HS-27A (cell line): Measurements from ENCODE around the gene FGD4.
"Not testable (repeated sequence)": the region's sequence is repeated elsewhere in the genome, so short reads cannot be mapped to it uniquely, and the experiment has no call there.

ENCODE experiments used
- DNase-seq: peaks from one replicate; pipeline ENCODE4 v3.0.0-alpha.2; 2012; ENCODE audit warnings: low read depth, missing footprints

The FGD4 gene

DNA sequence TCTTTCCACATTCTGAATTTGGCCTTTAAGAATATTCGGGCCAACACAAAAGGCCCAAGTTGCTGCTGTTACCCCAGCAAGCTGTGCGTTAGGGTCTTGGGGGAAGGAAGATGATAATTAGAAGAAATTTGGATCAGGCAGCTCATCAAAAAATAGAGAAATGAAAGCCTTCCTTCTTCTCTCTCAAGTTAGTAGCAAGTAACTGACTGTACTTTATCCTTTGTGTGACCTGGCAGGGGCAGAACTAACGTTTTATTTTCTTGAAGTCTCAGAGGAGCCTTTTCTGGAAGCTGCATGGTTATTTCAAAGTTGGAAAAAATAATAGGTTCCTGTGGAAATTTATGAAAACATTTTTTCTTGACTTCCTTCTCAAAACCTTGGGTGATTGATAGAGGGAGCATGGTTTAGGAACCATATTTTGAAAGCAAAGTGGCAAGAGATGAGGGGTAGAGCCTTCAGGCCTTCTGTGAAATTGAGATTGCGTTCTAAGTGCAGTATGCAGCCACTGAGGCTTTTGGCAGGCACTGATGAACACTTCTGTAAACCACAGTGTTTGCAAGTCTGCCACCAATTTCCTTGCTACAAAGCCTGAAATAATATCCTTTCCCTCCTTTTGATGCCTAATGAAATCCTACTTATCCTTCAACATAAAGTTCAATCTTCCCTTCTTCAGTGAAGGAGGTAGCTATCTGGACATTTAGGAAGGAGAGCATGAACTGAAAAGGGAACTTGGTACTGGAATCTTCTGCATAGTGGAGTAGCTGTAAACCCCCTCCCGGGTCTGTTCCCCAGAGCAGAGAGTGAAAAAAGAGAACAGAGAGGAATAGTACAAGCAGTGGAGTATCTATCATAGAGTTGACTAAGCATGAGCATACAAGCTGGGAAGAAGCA, 123.2 kb downstream of the FGD4 start:
- no peak for DNase-seq

GRCh38 chr12:32525802-32526201, 126.4 kb downstream of the FGD4 start:
- DNase-seq = not testable (repeated sequence)

- DNase-seq = not testable (repeated sequence)
Measured at GRCh38 chr12:32526343-32526742, 127.0 kb downstream of the FGD4 start.

DNA sequence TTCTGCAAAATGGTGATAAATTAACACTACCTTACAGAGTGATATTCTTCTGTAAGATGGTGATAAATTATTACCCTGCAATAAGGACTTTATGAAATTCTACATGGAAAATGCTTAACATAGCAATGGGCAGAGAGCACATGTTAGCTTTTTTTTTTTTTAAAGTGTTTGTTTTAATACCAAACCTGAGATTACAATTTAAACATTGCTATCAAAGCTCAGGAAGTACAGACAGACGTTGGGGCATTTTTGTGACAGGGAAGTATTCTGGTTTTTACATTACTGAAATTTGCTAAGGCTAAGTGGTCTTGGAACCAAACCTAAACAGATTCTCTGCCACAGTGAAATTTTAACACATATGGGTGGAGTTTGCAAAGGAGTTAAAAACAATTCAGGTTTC, 133.1 kb downstream of the FGD4 start:
- DNase-seq = no peak

GRCh38 chr12:32532951-32533350, 133.6 kb downstream of the FGD4 start:
- DNase-seq = peak; percentile 19

DNA sequence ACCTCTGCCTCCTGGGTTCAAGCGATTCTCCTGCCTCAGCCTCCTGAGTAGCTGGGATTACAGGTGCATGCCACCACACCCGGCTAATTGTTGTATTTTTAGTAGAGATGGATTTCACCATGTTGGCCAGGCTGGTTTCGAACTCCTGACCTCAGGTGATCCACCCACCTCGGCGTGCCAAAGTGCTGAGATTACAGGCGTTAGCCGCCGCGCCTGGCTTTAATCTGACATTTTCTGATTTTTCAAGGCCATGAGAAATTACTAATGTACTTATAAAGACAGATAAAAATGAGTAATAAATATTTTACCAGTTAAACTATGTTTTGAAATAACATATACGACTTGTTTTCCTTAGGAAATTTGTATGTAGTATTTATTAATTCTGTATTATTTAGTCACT, 134.1 kb downstream of the FGD4 start:
- not testable (repeated sequence) for DNase-seq

GRCh38 chr12:32533971-32534590, 134.7 kb downstream of the FGD4 start:
- peak; percentile 98 for DNase-seq

DNA sequence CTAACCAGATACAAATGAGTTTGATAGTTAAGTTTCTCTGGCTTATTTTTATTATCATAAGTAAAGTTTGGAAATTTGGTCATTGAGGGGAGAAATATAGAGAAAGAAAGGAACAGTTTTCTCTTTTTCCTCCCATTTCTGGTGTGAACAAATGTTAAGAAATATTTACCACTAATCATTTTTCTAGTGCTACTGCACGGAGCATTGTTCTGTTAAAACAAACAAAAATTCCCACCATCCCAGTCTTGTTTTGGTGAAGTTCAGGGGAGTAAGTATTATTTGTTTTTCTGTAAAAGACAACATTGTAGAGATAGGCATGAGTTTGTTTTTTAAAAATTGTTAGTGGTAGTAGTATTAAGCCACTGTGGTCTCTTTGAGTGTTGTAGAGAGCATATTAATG, 135.3 kb downstream of the FGD4 start:
- no peak for DNase-seq

DNA sequence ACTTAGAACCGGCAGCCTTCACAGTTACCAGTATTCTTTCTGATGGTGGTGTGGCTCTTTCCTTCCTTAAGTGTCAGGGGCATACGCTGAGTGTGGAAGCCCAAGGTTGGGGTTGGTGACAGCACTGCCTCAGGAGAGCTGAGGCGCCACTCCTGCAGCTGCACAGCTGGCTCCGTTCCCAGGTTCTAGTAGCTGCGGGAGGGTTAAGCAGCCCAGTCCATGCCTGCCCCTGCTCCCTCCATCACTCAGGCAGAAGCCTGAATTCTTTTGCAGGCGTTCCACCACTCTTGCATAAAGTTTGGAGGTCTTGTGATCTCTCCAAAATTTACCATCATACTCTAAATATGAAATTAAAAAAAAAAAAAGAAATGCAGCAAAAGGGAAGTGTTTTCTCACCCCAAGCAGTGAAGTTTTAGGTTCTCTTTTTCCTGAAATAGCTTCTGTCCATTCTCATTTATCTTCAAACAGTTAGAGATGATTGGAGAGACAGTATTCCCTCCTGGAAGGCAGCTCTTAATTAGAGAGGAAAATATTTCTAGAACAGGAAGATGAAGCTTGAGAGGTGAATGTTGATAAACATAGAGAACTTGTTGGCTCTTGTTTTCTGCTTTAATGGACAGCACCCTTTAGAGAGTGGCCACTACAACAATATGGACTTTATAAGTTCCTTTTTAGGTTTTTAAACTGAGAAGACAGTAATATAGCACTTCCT, 136.1 kb downstream of the FGD4 start:
- peak; percentile 94 for DNase-seq

- DNase-seq = peak; percentile 34
Measured at GRCh38 chr12:32536000-32536345, 136.6 kb downstream of the FGD4 start.

DNA sequence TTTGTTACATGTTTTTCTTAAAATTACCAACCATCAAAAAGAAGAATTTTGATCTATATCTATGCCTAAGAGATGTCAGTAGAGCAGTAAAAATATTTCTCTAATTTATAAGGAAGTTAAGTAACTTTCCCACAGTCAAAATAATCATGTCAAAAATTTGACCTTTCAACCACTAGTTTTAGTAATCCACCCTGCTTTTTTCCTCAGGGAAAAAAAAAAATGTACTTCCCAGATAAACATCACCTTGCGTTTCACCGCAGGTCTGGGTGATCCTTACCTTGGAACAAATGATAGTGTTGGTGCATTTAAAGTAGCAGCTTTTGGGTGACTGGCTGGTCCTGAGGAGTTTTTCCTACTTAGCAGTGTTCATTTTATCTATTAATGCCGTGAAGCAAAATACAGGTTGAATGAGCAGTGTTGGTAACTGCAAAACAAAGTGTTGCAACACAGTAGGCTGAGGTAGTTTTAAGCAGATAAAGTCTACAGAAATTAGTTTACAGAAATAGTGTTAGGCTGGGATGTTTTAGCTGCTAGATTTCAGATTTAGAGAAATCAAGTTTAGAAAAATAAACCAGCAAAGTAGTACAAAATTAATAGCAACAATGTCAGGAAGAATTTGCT, 142.5 kb downstream of the FGD4 start:
- no peak for DNase-seq

GRCh38 chr12:32542428-32543229, 143.3 kb downstream of the FGD4 start:
- no peak for DNase-seq

DNA sequence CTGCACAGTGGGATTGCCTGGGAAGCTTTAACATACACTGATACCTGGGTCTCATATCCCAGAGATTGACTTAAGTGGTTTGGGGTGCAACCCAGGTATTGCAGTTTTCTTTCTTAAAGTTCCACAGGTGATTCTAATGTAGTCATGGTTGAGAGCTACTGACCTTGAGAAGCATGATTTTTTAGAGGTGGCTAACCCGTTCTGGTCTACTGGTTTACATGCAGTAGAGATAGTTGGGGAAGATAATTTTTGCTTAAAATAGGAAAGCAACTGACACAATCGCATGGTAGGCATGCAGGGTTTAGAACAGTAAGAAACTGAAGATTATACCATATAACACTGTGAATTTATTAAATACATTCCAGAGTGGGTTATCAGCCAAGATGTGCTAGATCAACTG, 145.5 kb downstream of the FGD4 start:
- DNase-seq = no peak

DNA sequence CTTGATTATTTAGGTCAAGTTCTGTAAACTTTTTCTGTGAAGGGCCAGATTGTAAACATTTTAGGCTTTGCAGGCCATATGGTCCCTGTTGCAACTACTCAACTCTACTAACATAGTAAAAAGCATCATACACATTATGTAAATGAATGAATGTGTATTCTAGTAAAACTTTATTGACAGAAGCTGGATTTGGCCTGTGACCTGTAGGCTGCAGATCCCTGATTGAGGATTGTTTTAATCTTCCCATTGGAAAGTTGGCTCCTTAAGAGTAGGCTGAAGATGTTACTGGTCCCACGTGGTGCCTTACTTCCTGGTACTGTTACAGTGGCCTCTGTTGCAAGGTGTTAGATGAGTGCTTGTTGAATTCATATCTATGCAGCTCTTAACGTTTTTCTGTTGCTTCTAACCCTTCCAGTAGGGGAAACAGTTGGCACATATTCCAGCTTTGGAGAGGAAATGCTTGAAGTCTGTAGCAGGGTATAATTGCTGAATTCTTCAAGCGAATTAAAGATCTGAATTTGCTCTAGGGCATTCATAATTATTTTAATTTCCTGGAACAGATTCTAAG, 146.1 kb downstream of the FGD4 start:
- no peak for DNase-seq

DNA sequence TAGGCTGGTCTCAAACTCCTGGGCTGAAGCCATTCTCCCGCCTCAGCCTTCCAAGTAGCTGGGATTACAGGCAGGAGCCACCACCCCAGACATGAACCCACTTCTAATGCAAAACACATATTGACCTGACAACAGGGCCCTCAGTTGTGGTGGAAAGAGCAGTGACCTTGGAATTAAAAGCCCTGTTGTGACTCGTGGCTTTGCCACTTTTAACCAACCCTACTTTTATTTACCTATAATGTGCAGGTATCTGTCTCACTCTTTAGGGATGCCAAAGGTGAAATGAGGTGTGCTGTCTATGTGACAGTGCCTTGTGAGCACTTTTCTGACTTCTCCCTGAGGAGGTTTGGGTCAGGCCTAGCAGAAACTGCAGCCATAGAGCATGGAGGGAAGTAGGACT, 146.9 kb downstream of the FGD4 start:
- DNase-seq = no peak

GRCh38 chr12:32548691-32549281, 149.4 kb downstream of the FGD4 start:
- DNase-seq = peak; percentile 67

DNA sequence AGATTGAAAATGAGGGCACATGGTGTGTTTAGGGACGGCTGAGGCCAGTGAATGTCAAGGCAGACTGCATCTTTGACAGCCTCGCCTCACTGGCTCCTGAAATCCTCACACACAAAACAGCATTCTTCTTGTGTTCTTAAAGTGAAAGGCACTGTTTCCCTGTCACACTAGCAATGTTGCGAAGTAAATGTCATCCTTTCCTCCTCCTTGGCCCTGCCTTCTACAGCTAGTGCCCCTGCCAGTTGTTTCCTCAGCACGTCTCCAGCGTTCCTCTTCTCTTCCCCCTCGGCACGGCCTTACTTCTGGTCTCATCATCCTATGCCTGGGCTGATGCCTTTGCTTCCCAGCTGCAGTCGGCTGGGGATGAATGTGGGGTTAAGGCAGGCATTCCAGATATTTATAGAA, 150.3 kb downstream of the FGD4 start:
- no peak for DNase-seq

DNA sequence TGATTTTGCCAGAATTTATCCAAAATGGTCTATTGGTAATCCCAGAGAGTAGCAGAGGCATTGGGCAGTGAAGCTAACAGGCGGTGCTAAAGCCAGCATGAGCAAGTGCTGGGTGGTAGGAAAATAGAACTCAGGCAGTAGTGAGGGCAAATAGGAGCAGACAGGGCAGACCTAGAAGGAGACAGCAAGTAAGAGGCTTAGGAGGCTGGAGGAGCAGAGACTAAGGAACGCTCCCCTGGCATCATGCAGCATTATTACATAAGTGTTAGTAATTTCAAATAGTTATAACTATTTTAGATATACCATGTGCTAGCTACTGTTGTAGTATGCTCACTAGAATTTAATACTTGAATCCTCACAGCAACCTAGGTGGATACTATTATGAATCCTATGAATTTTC, 151.7 kb downstream of the FGD4 start:
- no peak for DNase-seq

DNA sequence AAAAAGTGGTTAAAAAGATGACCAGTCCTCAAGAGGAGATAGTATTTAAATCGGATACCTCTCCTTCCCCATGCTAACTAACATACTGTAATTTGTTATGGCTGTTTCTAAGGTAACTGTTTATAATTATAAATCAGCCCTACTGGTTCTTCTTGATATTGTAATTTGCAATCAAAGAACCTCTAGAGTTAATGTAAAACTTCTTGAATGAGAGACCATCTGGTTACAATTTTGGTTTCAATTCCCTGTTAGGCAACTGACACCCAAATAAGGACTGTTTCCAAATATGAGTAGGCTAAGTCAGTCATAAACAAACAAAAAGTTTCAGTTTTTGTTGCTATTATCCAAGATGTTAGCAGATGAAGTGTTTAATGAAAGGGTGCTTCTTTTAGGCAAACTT, 159.5 kb downstream of the FGD4 start:
- no peak for DNase-seq

- DNase-seq = no peak
Measured at GRCh38 chr12:32559434-32559833, 160.1 kb downstream of the FGD4 start.

DNA sequence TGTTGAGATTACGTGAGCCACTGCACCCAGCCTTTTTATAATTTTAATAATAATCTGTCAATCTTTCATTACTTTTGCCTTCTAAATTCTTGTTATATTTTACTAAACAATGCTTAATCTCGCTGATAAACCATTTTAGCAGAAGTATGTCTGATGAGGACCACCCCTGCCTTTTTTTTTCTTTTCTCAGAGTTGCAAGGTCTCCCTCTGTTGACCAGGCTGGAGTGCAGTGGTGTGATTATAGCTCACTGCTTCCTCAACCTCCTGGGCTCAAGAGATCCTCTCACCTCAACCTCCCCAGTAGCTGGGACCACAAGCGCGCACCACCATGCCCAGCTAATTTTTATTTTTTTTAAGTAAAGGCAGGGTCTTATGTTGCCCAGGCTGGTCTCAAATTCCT, 161.2 kb downstream of the FGD4 start:
- no peak for DNase-seq
